Measurements from ENCODE around the gene GIGYF2. TPM values are rescaled to one million over a fixed set of nuclear protein-coding genes. Genes with fewer than 3 reads are reported as not detected.
"Not testable (repeated sequence)": the region's sequence is repeated elsewhere in the genome, so short reads cannot be mapped to it uniquely, and the experiment has no call there.

GIGYF2 gene
- total RNA-seq, 1 donor from 2014 or later = 71.8 TPM

DNA sequence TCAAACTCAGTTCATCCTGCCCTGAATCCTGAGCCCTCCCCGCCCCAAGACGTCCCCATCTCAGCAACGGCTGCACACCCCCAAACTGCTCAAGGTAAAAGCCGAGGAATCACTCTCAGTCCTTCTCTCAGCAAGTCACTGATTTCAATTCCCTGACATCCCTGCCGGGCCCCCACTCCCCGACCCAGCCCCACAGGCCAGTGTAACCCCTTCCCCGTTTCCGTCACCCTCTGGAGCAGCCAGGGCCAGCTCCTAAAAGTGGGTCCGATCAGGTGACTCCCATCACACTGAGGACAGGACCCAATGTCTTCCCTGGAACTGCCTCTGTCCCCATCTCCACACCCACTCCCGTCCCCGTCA, 193.4 kb downstream of the GIGYF2 start:
- intact Hi-C loops (cut with micrococcal nuclease) = no loop called here

DNA sequence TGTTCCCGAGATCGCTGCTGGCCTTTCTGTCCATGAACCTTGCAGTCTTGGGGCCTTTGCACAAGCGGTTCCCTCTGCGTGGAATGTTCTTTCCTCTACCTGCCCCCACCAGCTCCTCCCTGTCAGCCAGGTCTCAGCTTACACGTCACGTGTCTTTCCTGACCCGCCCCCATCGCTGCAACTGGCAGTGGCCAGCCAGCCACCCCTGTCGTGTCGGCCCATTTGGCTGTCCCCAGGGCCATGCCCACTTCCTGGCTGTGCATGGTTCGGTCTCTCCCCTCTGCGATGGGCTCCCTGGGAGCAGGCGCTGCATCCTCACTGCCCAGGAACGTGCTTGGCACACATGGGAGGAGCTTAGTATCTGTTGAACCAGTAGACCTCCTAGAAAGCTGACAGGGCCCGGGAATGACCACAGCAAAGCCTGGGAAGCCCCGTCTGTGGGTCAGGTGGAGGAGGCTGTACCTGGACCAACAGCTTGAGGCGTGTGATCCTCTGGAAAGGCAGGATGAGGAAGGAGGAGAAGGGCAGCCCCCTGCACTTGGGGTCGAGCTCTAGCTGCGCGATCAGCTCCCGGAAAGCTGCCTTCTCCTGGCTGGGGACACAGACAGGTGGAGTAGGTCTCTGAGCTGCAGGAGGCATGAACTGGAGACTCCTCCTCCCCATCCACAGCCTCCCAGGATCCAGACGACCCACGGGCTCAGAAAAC, 193.9 kb downstream of the GIGYF2 start:
- intact Hi-C loops (cut with micrococcal nuclease) = no loop called here

DNA sequence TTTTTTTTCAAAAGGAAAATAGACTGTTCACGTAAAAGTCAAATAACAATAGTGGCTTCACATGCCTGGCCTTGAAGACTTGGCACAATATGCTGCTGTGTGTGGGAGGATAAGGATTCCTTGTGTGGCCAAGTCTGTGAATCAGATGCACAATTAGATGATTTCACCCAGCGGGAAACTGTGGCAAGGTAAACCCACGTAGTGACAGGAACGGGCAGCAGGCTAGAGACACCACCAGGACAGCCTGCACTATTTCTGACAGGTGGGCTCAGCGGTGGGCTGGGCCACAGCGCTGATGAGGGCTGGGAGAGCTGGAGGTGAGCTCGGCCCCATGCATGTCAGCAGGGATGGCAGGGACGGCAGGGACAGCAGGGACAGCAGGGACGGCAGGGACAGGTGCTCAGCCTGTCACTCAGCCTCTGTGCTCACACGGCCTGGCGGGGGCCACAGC, 194.5 kb downstream of the GIGYF2 start:
- intact Hi-C loops (cut with micrococcal nuclease) = no loop called here

DNA sequence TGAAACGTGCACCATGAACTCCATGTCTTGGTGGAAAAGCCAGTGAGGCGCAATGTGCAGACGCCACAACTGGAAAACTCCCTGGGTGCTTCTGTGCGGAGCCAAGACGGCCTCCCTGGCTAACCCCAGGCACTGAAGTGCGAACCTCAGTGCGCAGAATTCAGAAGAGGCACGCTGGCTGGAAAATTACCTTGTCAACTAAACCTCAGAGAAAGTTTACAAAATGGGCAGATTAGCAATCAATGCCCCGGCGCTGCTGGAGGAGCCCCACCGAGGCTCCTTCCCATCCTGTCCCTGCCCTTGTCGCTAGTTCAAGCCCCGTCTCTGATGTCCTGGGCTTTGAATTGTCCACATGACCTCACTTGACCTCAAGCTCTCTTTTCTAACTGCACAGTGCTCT, 195.1 kb downstream of the GIGYF2 start:
- intact Hi-C loops (cut with micrococcal nuclease) = no loop called here

DNA sequence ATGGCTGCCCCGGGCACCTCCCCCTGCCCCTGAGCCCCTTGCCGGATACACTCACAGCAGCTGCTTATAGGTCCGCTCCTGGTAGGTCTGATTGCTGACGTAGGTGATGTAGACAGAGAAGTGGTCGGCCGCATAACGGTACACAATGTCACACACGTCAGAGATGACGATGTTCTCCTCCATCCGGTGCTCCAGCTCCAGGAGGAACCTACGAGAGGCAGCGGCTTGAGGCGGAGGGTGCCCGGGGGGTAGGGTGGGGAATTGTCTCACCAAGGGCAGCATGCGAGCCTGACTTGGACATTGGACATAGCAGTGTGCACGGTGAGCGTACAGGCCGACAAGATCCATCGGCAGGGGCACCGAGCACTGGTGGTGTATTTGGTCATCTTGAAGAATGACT, 195.7 kb downstream of the GIGYF2 start:
- intact Hi-C loops (cut with micrococcal nuclease) = no loop called here

DNA sequence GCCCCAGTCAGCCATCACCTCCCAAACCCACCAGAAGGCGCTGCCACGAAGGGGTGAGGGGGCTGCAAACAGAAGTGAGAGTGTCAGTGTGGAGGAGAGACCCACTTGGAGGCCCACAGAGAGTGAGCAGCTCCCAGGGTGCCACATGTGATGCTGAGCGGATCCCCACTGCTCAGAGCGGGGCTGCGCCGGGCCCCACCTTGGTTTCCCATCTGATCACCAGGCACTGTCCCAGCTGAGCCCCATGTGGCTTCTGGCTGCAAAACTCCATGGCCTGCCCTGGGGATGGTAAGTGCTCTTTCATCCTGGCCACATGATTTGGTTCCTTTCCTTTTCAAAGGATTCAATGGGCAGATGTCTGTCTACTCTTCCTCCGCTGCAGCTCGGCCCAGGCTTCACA, 196.7 kb downstream of the GIGYF2 start:
- intact Hi-C loops (cut with micrococcal nuclease) = no loop called here

DNA sequence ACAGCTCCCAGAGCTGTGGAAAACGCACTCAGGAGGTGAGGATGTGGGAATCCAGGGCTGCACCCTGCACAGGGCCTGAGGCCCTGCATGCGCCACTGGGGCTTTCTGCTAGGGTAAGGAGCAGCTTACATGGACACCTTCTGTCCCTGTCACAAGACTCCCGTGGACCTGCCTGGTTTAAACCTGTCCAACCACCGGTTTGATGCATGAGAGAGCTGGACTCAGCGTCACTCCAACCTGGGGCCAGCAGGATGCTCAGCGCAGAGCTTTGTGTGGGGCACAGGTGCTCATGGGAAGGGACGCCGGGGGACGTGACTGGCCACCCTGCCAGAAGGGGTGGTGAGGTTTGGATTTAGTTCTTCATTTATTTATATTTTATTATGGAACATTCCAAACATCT, 197.1 kb downstream of the GIGYF2 start:
- intact Hi-C loops (cut with micrococcal nuclease) = no loop called here

DNA sequence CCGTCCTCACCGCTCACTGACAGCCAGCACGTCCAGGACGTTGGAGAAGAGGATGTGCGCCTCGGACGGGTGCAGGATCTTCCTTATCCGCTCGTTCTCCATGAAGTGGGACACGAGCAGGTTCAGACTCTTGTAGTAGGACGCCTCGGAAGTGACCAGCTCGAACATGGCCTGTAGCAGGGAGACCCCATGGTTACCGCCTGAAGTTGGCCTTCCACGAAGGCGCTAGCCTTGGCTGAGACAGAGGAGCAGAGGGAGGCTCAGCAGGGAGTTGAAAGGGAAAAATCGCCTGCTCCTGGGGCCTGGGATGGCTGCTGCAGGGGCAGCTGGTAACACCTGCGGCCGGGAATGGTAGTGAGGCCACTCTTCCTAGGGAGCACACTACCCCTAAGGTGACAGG, 197.6 kb downstream of the GIGYF2 start:
- intact Hi-C loops (cut with micrococcal nuclease) = no loop called here

DNA sequence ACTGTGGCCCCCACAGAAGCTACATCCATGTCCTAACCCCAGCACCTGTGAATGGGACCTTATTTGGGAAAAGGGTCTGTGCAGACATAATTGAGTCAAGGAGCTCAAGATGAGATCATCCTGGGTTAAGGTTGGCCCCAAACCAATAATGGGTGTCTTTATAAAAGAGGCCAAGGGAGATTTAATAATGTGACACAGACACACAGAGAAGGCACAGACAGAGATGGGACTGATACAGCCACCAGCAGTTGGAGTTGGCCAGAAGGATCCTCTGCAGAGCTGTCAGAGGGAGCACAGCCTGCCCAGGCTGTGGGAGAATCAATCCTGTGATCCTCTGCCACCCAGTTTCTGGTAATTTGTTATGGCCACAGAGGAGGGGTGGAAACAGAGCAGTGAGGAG, 199.0 kb downstream of the GIGYF2 start:
- intact Hi-C loops (cut with micrococcal nuclease) = no loop called here

DNA sequence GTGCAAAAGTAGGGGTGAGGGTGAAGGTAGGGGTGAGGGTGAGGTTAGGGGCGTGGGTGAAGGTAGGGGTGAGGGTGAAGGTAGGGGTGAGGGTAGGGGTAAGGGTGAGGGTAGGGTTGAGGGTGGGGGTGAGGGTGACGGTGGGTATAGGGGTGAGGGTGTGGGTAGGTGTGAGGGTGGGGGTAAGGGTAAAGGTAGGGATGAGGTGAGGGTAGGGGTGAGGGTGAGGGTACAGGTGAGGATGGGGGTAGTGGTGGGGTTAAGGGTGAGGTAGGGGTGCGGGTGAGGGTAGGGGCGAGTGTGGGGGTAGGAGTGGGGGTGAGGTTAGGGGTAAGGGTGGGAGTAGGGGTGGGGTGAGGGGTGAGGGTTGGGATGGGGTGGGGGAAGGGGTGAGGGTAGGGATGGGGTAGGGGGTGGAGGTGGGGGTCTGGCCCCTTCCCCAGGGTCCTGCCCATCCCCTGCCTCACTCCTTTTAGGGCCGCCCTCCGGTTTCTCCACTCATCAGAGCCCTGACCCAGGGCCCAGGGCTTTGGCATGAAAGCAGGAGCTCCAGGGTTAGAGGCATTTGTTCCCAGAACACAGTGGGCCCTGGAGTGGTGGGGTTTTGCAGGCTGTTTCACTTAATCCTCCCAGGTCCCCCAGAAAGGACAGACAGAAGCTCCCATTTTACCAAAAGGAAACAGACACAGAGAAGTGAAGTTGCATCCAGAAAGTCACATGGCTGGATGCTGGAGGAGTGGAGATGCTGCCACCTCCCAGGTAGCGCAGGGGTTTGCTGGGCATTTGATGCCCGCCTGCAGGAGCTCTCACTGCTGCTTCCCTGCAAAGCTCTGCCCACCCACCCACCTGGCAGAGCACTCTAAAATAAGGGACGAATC, 199.8 kb downstream of the GIGYF2 start:
- intact Hi-C loops (cut with micrococcal nuclease) = no loop called here

DNA sequence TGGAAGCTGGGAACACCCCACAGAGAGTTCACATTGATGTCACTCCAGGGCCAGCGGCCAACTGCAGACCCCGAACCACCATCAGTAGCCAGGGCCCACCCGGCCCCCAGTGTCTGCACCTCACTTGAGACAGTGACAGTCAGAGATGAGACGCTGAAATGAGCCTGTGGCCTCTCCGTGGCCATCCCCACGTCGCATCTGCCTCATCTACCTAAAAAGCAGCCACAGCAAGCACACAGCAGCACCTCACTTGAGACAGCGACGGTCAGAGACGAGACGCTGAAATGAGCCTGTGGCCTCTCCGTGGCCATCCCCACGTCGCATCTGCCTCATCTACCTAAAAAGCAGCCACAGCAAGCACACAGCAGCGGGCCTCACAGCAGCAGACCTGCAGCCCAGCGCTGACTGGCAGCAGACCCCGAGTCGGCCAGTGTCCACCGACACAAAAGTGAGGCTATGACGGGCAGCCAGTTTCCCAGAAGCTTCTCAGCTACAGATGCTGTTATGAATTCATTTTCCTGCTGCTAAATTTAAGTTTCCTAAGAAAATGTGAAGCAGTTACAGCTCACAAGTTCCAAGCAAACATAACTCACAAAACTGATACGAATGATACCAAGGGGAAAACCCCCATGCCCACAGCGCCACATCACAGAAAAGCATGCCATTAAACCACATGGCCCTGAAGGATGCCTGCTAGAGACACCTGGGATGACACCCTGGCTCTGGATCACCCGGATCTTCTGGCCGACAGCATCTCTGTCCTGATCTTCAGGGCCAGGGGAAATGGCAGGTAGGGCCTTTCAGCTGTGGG, 200.7 kb downstream of the GIGYF2 start:
- intact Hi-C loops (cut with micrococcal nuclease) = no loop called here

DNA sequence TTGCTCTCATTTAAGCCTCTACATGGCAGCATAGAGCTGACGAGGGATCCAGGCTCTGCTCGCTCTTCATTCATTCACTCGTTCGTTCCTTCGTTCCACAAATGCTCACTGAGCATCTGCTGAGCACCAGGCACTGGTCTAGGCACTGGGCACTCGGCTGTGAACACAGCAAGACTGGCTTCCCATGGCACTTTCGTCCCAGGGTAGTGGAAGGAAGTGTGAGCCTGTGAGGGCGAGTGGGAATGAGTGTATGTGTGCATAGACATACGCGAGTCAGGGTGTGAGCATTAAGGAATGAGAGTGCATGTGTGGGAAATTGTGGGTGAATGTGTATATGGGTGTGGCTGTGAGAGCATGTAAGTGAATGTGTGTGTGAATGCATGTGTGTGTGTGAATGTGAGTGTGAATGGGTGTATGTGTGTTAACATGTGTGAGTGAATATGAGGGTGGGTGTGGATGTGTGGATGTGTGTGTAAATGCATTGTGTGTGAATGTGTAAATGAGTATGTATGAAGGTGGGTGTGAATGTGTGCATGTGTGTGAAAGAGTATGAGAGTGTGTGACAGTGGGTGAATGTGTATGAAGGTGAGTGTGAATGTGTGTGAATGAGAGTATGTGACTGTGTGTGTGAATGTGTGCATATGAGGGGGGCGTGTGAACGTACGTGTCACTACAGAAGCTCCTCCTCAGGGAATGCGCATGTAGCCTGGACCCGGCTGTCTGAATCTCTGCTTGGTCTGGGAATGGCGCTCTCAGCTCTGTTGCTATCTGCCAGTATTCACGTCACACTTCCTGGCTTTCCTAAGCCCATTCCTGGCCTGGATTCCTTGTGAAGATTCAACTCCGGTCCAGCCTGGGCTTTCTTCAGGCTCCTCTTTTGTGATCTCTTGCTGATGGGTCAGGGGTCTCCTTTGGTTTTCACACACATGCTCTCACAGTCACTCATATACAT, 201.7 kb downstream of the GIGYF2 start:
- intact Hi-C loops (cut with micrococcal nuclease) = no loop called here

DNA sequence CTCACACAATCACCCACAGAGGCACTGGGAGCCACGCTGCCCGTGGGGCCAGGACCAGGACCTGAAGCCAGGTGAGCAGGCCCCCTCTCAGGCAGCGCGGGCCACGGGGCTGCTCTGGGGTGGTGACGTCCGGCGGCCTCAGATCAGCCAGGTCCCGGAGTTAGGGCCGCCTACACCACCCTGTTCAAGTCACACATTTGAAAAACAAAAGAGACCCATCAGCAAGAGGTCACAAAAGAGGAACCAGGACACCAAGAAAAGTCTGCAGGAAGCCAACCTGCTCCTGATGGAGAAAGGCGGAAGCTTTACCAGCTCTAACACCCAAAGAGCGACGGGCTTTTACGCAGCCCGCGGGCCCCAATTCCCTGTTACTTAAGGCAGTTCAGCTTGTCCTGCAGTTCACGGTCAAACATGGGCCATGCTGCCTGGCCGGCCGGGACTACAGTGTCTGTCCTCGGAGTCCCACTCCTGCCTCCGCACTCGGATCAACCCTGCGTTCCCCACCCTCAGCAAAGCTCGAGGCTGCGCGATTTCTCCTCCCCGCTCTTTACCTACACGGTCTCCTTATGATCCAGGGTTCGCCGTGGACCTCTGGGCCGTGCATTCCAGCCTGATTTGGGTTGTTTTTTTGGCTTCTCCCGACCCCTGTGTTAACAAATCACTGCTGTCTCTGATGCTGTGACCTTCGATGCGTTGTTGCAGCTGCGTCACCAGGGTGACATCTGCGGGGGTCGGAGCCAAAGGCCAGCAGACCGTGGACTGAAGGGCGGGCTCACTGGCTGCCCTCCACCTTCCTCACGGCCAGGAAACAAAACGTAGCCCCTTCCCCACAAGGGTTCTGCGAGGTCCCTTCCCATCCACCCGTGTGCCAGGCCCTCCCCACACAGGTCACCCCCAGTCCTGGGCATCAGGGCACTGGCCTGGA, 203.9 kb downstream of the GIGYF2 start:
- intact Hi-C loops (cut with micrococcal nuclease) = no loop called here

DNA sequence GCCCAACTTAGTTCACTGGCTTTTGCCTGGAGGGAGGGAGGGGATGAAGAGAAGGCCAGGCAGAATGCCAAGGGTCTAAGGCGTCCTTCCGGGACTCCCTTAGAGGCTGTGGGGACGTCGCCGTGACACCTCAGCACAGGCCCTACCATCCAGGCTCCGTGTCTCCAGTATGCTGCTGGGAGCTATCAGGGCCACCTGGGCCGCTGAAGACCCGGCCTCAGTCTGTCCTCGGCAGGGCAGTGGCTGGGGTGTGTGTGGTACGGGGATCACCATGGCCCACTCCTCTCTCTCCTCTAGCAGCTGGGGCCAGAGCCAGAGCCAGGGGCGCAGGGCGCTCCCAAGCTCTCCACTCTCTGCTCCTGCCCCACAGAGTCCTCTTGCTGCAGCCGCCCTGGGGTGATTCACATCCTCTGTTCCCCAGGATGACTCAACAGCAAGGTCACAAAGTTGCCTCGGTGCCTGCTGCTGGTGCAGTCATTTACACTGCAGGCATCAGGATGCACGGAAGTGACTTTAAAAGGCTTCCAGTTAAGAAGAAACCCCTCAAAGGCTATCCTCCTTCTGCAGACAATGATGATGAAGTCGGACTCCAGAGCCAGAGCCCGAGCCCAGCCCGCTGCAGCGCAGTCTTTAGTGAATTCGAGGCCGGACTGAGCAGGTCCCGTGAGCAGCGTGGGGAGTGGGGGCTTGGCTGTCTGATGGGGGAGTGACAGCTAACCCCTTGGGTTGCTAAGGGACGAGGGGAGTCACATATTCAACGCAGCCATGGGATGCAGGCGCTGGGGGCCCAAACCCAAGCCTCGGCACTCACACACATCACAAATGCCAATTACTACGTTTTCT, 204.8 kb downstream of the GIGYF2 start:
- intact Hi-C loops (cut with micrococcal nuclease) = no loop called here

DNA sequence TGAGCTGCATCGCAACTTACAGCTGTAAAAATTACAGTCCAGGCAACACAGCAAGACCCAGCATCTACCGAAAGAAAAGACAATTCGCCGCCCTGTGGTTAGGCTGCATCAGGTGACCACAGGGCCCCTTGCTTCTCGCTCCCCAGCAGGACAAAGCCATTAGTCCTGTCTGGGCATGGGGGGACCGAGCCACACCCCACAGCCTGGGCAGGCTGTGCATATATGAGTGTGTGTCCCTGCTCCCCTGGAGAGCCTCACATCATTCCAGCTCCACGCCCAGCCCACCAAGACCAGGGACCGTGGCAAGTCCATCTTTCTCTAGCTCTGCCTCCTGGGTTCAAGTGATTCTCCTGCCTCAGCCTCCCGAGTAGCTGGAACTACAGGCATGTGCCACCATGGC, 206.9 kb downstream of the GIGYF2 start:
- intact Hi-C loops (cut with micrococcal nuclease) = no loop called here

DNA sequence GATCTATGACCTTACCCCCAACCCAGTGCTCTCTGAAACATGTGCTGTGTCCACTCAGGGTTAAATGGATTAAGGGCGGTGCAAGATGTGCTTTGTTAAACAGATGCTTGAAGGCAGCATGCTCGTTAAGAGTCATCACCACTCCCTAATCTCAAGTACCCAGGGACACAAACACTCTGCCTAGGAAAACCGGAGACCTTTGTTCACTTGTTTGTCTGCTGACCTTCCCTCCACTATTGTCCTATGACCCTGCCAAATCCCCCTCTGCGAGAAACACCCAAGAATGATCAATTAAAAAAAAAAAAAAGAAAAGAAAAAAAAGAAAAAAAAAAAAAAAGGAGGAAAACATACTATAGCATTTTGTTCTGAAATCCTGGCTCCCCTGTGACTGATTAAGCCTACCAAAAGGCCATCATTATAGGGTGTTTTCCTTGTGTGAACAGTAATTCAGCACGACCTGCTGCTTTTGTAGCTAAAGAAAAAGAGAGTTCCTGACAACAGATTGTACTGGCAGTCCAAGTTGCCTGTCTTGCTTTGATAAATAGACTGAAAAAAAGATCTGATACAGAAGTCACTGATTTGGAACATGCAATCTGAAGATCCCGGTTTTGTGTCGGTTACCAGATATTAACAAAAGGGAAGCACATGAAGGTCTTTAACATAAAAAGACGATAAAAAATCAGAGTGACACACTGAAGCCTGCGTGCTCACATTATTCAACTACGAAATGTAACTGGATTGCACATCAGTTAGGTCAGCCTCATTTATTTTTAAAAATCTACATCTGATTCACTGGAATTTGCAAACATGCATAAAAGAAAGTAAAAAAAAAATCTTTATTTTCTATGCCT, 210.0 kb downstream of the GIGYF2 start:
- intact Hi-C loops (cut with micrococcal nuclease) = not testable (repeated sequence)

DNA sequence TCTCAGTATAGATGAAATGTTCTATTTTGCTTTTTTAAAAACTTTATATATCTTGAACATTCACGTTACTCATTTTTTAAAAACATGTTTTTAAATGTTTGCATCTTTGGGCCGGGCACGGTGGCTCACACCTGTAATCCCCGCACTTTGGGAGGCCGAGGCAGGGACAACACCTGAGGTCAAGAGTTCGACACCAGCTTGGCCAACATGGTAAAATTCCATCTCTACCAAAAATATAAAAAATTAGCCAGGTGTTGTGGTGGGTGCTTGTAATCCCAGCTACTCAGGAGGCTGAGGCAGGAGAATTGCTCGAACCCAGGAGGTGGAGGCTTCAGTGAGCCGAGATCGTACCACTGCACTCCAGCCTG, 210.6 kb downstream of the GIGYF2 start:
- intact Hi-C loops (cut with micrococcal nuclease) = not testable (repeated sequence)

DNA sequence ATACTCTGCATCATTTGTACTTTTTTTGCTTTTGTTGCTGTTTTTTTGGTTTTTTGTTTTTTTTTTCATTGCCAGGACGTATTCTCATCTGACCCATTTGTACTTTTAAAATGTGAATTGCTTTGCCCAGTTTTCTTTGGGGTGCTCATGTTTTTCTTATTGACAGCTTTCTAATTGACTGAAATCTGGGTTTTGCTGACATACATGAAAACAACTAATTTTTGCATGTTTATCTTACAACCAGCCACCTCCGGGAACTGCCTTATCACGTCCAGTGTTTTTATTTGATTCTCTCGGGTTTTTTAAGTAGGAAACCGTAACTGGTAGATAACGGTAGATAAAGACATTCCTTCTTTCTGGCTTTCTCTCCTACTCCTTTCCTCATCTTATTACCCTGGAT, 211.6 kb downstream of the GIGYF2 start:
- intact Hi-C loops (cut with micrococcal nuclease) = no loop called here
